Keratinocyte (primary cell): Measurements from ENCODE around the gene SCUBE2.

Source experiments
- EZH2 ChIP-seq: IDR thresholded peaks from one replicate; pipeline ENCODE4 v1.6.1; 2012; ENCODE audit warnings: inconsistent platforms, mild to moderate bottlenecking, low read length, moderate library complexity
- TF ChIP-seq, protein P1 (sequence below), 3 experiments: IDR thresholded peaks in 1 of 3; conservative IDR thresholded peaks in 1 of 3; optimal IDR thresholded peaks in 1 of 3; 2 replicates in 2 of 3; 3 replicates in 1 of 3; pipeline versions ENCODE3 to v1.5.1; 2011; ENCODE audit warnings: low read length in 3 of 3, mild to moderate bottlenecking in 3 of 3, moderate library complexity in 2 of 3, control low read depth in 1 of 3, inconsistent platforms in 1 of 3; ENCODE audit not compliant: insufficient read depth in 2 of 3; ENCODE audit errors: extremely low read depth in 1 of 3

DNA sequence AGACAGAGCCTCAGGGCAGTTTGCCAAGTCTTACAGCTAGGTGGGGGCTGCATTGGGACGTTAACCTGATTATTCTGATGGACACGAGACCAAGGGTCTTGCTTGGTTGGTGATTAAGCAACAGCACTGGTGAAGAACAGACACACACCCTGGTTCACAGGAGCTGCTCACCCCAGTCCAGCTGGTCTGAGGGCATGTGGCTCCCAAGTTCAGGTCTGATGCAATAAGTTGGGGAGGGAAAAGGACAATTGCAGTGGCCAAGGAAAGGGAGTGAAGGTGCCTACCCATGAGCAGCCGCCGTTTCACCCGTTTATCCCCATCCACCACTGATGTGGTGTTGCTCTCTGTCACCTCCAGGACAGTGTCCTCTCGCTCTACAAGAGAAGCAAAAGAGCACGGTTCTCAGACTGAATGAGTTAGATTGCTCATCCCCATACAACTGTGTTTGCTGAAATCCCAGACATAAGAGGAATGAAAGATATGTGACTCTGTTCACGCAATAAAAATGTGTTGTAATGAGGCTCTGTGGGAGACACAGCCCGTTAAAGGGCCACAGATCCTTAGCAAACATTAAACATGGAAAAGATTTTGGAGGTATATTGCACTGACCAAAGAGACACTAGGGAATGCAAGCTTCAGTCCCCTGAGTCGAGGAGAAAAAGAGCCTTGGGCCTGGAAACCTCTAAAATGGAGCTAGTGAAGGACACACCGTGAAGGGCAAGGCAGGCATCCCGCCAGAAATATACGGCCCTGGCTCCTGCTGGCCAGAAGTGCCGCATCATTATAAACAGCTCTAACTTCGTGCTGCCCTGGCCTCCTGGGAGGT lies 25.6 kb downstream of the SCUBE2 start:
- TF ChIP-seq EZH2, result no peak
- TF ChIP-seq, protein P1, sequence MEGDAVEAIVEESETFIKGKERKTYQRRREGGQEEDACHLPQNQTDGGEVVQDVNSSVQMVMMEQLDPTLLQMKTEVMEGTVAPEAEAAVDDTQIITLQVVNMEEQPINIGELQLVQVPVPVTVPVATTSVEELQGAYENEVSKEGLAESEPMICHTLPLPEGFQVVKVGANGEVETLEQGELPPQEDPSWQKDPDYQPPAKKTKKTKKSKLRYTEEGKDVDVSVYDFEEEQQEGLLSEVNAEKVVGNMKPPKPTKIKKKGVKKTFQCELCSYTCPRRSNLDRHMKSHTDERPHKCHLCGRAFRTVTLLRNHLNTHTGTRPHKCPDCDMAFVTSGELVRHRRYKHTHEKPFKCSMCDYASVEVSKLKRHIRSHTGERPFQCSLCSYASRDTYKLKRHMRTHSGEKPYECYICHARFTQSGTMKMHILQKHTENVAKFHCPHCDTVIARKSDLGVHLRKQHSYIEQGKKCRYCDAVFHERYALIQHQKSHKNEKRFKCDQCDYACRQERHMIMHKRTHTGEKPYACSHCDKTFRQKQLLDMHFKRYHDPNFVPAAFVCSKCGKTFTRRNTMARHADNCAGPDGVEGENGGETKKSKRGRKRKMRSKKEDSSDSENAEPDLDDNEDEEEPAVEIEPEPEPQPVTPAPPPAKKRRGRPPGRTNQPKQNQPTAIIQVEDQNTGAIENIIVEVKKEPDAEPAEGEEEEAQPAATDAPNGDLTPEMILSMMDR (optimal IDR thresholded peaks at IDR 0.05 in 1 of 3, IDR thresholded peaks at IDR 0.05 in 1 of 3, conservative IDR thresholded peaks at IDR 0.05 in 1 of 3; ENCODE audit: extremely low read depth in 1 of 3, insufficient read depth in 2 of 3, low read length in 3 of 3), result no peak
